ENCODE results near the gene S100A6.
"Not testable (repeated sequence)": the region's sequence is repeated elsewhere in the genome, so short reads cannot be mapped to it uniquely, and the experiment has no call there.

The S100A6 gene

DNA sequence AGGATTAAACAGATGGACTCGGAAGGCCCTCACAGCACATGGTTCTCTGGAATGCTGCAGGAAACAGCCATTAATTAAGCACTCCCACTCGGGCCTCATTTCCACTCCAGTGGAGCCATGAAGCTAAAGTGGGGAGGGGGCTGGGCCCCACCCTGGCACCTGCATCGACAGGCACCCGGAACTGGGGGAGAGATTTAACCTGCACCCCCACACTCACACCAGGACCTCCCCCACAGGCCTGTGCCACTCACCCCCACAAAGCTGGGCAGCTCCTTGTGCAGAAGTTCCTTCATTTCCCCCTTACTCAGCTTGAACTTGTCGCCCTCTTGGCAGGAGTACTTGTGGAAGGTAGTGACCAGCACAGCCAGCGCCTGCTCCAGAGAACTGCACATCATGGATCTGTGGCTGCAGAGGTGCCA is 27.7 kb upstream of the S100A6 start:
- no peak for DNase-seq

DNA sequence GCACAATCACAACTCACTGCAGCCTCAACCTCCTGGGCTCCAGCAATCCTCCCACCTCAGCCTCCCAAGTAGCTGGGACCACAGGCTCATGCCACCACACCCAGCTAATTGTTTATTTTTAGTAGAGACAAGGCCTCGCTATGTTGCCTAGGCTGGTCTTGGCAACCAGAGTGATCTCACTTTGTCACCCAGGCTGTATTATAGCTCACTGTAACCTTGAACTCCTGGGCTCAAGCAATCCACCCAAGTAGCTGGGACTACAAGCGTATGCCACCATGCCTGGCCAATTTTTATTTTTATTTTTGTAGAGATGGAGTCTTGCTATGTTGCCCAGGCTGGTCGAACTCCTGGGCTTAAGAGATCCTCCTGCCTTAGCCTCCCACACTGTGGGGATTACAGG is 26.2 kb upstream of the S100A6 start:
- DNase-seq = not testable (repeated sequence)

GRCh38 chr1:153561466-153561985 is 25.7 kb upstream of the S100A6 start:
- DNase-seq = no peak

GRCh38 chr1:153560771-153561465 is 25.1 kb upstream of the S100A6 start:
- DNase-seq = no peak

DNA sequence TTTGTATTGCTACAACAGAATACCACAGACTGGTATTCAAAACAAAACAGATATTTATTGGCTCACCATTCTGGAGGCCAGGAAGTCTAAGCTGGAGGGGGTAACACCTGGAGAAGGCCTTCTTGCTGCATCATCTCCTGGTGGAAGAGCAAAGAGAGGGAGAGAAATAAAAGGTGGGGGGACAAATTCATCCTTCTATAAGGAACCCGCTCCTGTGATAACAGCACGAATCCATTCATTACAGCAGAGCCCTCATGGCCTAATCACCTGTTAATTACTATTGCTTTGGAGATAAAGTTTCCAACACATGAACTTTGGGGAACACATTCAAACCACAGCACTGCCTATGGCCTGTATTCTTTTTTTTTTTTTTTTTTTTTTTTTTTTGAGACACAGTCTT is 24.4 kb upstream of the S100A6 start:
- DNase-seq = no peak

GRCh38 chr1:153557877-153558276 is 22.1 kb upstream of the S100A6 start:
- DNase-seq = no peak

GRCh38 chr1:153556348-153556747 is 20.6 kb upstream of the S100A6 start:
- DNase-seq = no peak

GRCh38 chr1:153553830-153554541 is 18.2 kb upstream of the S100A6 start:
- no peak for DNase-seq

DNA sequence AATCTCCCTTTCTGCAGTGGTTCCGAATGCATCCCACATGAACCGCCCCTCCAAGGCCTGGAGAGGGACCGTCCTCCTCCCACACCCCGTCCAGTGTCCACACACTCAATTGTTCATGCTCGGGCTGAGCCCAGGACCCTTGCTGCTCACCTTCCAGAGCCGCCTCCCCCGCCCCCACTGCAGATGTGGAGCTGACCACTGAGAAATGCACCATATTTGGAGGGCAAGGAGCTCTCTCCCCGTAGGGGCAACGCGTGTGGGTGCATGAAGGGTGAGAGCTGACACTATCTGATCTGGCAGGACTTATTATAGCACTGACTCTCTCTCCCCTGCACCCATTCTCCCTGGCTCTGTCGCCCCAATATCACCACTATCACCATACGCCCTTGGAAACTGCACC is 17.3 kb upstream of the S100A6 start:
- DNase-seq = no peak

- DNase-seq = no peak
Measured at GRCh38 chr1:153552335-153552734, 16.5 kb upstream of the S100A6 start.

GRCh38 chr1:153550827-153551500 is 15.2 kb upstream of the S100A6 start:
- no peak for DNase-seq

- DNase-seq = no peak
Measured at GRCh38 chr1:153550398-153550758, 14.6 kb upstream of the S100A6 start.

DNA sequence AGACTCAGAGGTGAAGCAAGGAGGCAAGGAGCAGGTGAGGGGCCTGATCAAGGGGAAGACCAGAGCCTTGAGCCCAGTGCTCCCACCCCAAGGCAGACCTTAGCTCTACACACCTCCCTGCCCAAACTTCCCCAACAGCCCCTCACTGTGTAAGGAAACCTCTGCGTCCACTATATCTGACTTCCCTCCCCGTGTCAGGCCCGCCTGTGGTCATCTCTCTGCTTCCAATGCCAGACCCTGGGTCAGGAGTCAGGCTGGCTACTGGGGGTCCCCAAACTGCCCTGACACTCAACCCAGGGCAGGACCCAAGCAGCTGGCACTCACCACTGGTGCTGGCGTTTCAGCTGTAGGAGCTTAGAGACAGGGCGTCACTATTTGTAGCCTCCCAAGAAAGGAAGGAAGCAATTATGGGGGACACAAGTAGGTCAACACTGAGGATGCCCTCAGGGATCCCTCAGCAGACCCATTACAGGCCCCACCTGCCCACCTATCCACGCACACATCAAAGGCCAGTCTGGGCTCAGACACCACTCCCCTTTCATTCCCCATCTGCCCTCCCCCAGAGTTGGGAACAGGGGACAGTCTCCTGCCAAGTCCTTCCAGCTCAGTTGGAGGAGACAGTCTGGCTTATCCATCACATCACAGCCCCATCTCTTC is 14.1 kb upstream of the S100A6 start:
- DNase-seq = no peak

DNA sequence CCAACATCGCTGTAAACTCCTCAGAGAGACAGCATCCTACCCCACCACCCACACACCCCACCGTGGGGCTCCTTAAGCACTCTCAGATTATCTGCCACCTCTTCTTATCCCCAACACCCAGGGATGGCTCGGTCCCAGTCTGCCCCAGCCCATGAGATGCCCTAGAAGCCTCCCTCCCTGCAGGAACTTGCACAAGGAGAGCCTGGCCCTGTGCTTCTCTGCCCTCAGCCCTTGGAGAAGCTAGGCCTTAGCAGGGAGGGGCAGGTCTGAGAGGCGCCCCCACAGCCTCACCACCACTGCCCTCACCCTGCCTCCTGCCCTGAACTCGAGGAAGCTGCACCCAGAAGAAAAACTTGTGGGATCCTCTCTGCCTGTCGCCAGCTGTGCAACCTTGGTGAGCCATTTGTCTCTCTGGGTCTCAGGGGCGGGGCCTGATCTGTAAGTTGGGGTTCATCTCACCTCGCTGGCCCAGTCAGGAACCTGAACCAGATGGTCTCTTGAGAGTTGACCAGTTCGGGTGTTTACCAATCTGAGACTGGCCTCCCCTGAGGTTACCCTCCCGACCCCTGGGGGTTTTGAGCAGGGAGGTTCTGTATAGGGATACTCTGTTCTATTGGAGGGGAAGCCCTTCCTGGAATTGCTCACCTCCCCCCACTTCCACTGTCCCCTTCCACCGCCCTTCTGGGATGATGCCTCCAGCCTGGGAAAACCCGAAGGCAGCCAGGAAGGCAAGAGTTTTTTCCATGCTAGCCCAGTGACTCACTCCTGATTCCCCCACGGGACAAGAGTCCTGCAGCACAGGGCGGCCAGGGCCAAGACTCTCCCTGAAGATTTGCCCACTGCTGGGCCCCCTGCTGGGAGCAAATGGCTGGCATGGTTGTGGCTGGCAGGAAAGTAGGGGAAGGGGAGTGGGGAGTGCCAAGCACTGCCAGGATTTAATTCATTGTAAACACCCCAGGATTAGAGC is 13.2 kb upstream of the S100A6 start, which contains the start of gene S100A3:
S100A3 (minus strand) TSS at position 537 of the 967 bp plus-strand sequence. CDS start 773 bp downstream, outside the sequence.
- DNase-seq = no peak

DNA sequence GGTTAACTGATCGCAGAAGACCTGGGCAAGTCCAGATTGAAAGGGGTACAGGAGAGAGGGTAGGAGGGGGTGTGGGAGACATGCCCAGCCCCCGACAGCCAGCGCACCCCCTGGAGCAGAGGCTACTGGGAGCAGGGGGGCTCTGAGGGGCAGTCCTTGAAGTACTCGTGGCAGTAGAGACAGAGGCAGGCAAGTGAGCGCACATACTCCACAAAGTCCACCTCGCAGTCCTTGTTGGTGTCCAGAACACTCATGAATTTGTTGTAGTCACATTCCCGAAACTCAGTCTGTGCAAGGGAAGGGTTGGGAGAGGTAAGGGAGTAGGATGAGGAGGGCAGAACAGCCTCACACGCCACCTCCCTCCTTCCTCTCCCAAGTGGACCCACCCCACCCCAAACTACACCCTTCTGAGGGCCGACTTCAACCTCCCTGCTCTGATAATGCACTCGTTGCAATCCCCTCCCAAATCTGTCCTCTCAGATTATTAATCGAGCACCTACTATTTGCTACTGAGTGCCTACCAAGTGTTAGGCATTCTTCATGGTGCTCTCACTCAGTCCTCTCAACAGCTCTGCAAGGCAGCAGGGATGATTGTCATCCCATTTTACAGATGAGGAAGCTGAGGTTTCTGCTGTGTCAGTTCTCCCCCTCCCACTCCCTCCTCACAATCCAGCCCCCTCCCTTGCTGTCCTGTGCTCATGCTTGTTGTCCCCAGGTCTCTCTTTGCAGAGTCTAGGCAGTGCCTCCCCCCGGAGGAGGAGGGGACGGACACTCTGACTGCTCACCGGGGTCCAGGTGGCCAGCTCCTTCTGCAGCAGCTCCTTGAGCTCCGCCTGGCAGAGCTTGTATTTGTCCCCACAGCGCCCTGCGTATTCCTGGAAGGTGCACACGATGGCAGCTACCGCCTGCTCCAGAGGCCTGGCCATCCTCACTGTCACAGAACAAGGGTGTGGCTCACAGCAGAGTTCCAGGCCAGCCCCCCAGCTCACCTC is 12.1 kb upstream of the S100A6 start:
- no peak for DNase-seq

- no peak for DNase-seq
Measured at GRCh38 chr1:153546796-153547559, 11.2 kb upstream of the S100A6 start.

DNA sequence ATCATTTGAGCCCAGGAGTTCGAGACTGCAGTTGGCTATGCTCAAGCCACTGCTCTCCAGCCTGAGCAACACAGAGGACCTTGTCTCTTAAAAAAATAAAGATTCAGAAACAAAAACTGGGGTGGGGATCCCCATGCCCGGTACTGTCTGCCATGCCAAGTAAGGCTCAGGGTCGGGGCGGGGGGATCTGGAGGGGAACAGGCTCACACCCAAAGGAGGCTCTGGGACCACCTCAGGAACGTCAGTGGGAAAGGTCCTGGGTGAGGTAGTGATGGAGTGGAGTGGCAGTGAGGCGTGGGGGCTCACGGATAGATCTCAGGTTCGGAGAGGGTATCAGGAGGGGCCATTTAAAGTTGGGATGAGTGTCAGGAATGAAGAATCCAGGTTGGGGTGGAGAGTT is 10.6 kb upstream of the S100A6 start:
- DNase-seq = no peak

- peak; percentile 97 for DNase-seq
Measured at GRCh38 chr1:153545067-153546055, 9.6 kb upstream of the S100A6 start, which contains the start of gene S100A4. S100A4 (minus strand) TSS chr1:153545806; CDS start chr1:153544794, 1,012 bp downstream.
